ENCODE data around the gene ZBTB4. TPM values are rescaled to one million over a fixed set of nuclear protein-coding genes. Genes with fewer than 3 reads are reported as not detected.

ZBTB4 gene
- total RNA-seq, 2 experiments from 2014 or later, result 3.5 to 3.9 TPM

DNA sequence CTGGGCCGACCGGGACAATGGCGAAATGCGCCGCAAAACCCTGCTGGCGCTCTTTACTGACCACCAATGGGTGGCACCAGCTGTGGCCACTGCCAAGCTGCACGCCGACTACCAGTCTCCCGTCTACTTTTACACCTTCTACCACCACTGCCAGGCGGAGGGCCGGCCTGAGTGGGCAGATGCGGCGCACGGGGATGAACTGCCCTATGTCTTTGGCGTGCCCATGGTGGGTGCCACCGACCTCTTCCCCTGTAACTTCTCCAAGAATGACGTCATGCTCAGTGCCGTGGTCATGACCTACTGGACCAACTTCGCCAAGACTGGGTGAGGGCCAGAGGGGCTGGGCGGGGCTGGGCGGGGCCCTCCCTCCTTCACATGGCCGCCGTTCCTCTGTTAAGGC, 63.6 kb downstream of the ZBTB4 start:
- ChIA-PET POLR2A (interaction anchor here (0.6 kb wide), 2 partner anchors 61 to 112 kb away, joined by 3 to 6 read pairs; partner anchors contain the start of gene TMEM95), CTCF (ENCODE audit: unreplicated experiment) (no interaction called here)
- H3K4me3 ChIP-seq (ENCODE audit: low read depth, low read length, poor library complexity, severe bottlenecking), result no peak overlapping the region
- no peaks in the 10 kb centered on the region for H3K79me2 ChIP-seq (ENCODE audit: insufficient read depth, low read depth, low read length)
- no peak overlapping the region for H3K27ac ChIP-seq (ENCODE audit: low read depth, low read length, poor library complexity, severe bottlenecking)
- H3K4me2 ChIP-seq (ENCODE audit: low read length), result no peak overlapping the region
- no peaks in the 10 kb centered on the region for H3K9me3 ChIP-seq (ENCODE audit: low read length)
- TF ChIP-seq CTCF (conservative IDR thresholded peaks at IDR 0.05; ENCODE audit: low read length), result no peak
- TF ChIP-seq EZH2phosphoT487 (IDR thresholded peaks at IDR 0.05; ENCODE audit: borderline replicate concordance, low read depth, low read length), result no peak
- H3K36me3 ChIP-seq (ENCODE audit: insufficient read depth, low read length), result no peaks in the 10 kb centered on the region
- no peak overlapping the region for H2AFZ ChIP-seq (ENCODE audit: low read length)
- no TSS peak for BruUV-seq (replicated peaks)
- no peak for DNase-seq (ENCODE audit: low spot score)
- no peaks in the 10 kb centered on the region for H3K9me2 ChIP-seq (ENCODE audit: insufficient read depth, low read length)
- H4K20me1 ChIP-seq (ENCODE audit: insufficient read depth, low read length), result no peaks in the 10 kb centered on the region
- no peaks in the 10 kb centered on the region for H3K4me1 ChIP-seq (ENCODE audit: insufficient read depth, low read length, poor library complexity, severe bottlenecking)
- intact Hi-C loops (cut with micrococcal nuclease; ENCODE audit: unreplicated experiment), result no loop called here

GRCh38 chr17:7414837-7415236, 64.6 kb downstream of the ZBTB4 start:
- CTCF ChIA-PET (ENCODE audit: unreplicated experiment), result interaction anchor here (0.9 kb wide), 1 partner anchor 11 kb away, joined by 3 read pairs; the partner anchor contains the start of gene TMEM256

More at GRCh38 chr17:7414837-7415236, 64.6 kb downstream of the ZBTB4 start:
- Histone ChIP-seq H3K4me2 (ENCODE audit: low read length) (no peak overlapping the region), H3K9me2 (ENCODE audit: insufficient read depth, low read length) (no peaks in the 10 kb centered on the region), H3K27ac (ENCODE audit: low read depth, low read length, poor library complexity, severe bottlenecking) (no peak overlapping the region), H2AFZ (ENCODE audit: low read length) (no peak overlapping the region), H3K9me3 (ENCODE audit: low read length) (no peaks in the 10 kb centered on the region), H3K4me3 (ENCODE audit: low read depth, low read length, poor library complexity, severe bottlenecking) (no peak overlapping the region), H4K20me1 (ENCODE audit: insufficient read depth, low read length) (no peaks in the 10 kb centered on the region), H3K4me1 (ENCODE audit: insufficient read depth, low read length, poor library complexity, severe bottlenecking) (no peaks in the 10 kb centered on the region), H3K36me3 (ENCODE audit: insufficient read depth, low read length) (no peaks in the 10 kb centered on the region), H3K79me2 (ENCODE audit: insufficient read depth, low read depth, low read length) (no peaks in the 10 kb centered on the region)
- no peak for DNase-seq (ENCODE audit: low spot score)
- no peak for TF ChIP-seq EZH2phosphoT487 (IDR thresholded peaks at IDR 0.05; ENCODE audit: borderline replicate concordance, low read depth, low read length)
- TF ChIP-seq CTCF (conservative IDR thresholded peaks at IDR 0.05; ENCODE audit: low read length), result no peak
- BruUV-seq (replicated peaks), result no TSS peak
- intact Hi-C loops (cut with micrococcal nuclease; ENCODE audit: unreplicated experiment), result no loop called here
- POLR2A ChIA-PET, result no interaction called here
